NCI-H1417 (cell line): Measurements from ENCODE around the gene SLC5A1.

Experiments
- DNase-seq, 3 experiments: peaks; one replicate each; lab custom pipeline; 2025; lab: John Stamatoyannopoulos, UW

SLC5A1 gene

GRCh38 chr22:32050678-32051515 is 7.8 kb downstream of the SLC5A1 start:
- DNase-seq = no peak

- no peak for DNase-seq
These were observed 9.2 kb downstream of the SLC5A1 start for GRCh38 chr22:32052244-32052643.

- DNase-seq = no peak
These were observed 10.1 kb downstream of the SLC5A1 start for GRCh38 chr22:32052936-32053791.

- DNase-seq = no peak
These were observed 12.0 kb downstream of the SLC5A1 start for GRCh38 chr22:32055069-32055468.

GRCh38 chr22:32058656-32059260 is 15.7 kb downstream of the SLC5A1 start:
- peak in 1 of 3 experiments; percentile 69 for DNase-seq

- DNase-seq = peak in 1 of 3 experiments; percentile 25
These were observed 16.4 kb downstream of the SLC5A1 start for GRCh38 chr22:32059426-32059825.

- DNase-seq = no peak
These were observed 20.6 kb downstream of the SLC5A1 start for GRCh38 chr22:32063701-32064100.

GRCh38 chr22:32066820-32067219 is 23.8 kb downstream of the SLC5A1 start:
- no peak for DNase-seq

- no peak for DNase-seq
These were observed 24.6 kb downstream of the SLC5A1 start for GRCh38 chr22:32067613-32068012.

GRCh38 chr22:32069579-32070372 is 26.7 kb downstream of the SLC5A1 start:
- DNase-seq = no peak

- no peak for DNase-seq
These were observed 30.2 kb downstream of the SLC5A1 start for GRCh38 chr22:32073262-32073661.

- no peak for DNase-seq
These were observed 30.8 kb downstream of the SLC5A1 start for GRCh38 chr22:32073823-32074380.

- DNase-seq = no peak
These were observed 33.1 kb downstream of the SLC5A1 start for GRCh38 chr22:32075997-32076760.

- DNase-seq = no peak
These were observed 33.7 kb downstream of the SLC5A1 start for GRCh38 chr22:32076761-32077084.

GRCh38 chr22:32077151-32077550 is 34.1 kb downstream of the SLC5A1 start:
- DNase-seq = no peak

- no peak for DNase-seq
These were observed 36.3 kb downstream of the SLC5A1 start for GRCh38 chr22:32079130-32080089.

- peak; percentile 6 to 61 (median 18) for DNase-seq
These were observed 37.8 kb downstream of the SLC5A1 start for GRCh38 chr22:32080904-32081303.

- DNase-seq = no peak
These were observed 39.3 kb downstream of the SLC5A1 start for GRCh38 chr22:32082331-32082730.

GRCh38 chr22:32083000-32083399 is 39.9 kb downstream of the SLC5A1 start:
- DNase-seq = no peak

- no peak for DNase-seq
These were observed 40.8 kb downstream of the SLC5A1 start for GRCh38 chr22:32083814-32084213.
